HG03521 (cell line): ENCODE results near the gene AVPR1A.
"Not testable (repeated sequence)": the region's sequence is repeated elsewhere in the genome, so short reads cannot be mapped to it uniquely, and the experiment has no call there.

Experiments used
- ATAC-seq: cut with Tn5 transposase; IDR thresholded peaks from one replicate; pipeline ENCODE4 v1.9.1; 2021; ENCODE audit warnings: mild to moderate bottlenecking, moderate library complexity; ENCODE audit not compliant: unreplicated experiment

The AVPR1A gene

GRCh38 chr12:63150713-63151622 is at the start of gene AVPR1A:
Gene AVPR1A, minus strand, starts transcription at chr12:63151201. Its CDS starts 365 bp downstream, at chr12:63150836.
- no peak for ATAC-seq

GRCh38 chr12:63196168-63196567 is 45.2 kb upstream of the AVPR1A start:
- ATAC-seq, result no peak

- ATAC-seq, result no peak
Observed at GRCh38 chr12:63179224-63179623, 28.2 kb upstream of the AVPR1A start.

GRCh38 chr12:63170321-63170720 is 19.3 kb upstream of the AVPR1A start:
- ATAC-seq, result no peak

- ATAC-seq, result not testable (repeated sequence)
Observed at GRCh38 chr12:63167741-63168140, 16.7 kb upstream of the AVPR1A start.

- no peak for ATAC-seq
Observed at GRCh38 chr12:63164911-63165310, 13.9 kb upstream of the AVPR1A start.

- ATAC-seq, result no peak
Observed at GRCh38 chr12:63163541-63163940, 12.5 kb upstream of the AVPR1A start.

- no peak for ATAC-seq
Observed at GRCh38 chr12:63155375-63155774, 4.4 kb upstream of the AVPR1A start.

- ATAC-seq, result no peak
Observed at GRCh38 chr12:63154560-63154959, 3.6 kb upstream of the AVPR1A start.

- ATAC-seq, result no peak
Observed at GRCh38 chr12:63152321-63152700, 1.3 kb upstream of the AVPR1A start.

GRCh38 chr12:63151623-63152320 is 771 bp upstream of the AVPR1A start:
- ATAC-seq, result no peak

GRCh38 chr12:63149909-63150712 is 890 bp downstream of the AVPR1A start:
- ATAC-seq, result no peak

GRCh38 chr12:63144556-63144955 is 6.4 kb downstream of the AVPR1A start:
- ATAC-seq, result no peak

GRCh38 chr12:63138488-63138887 is 12.5 kb downstream of the AVPR1A start:
- no peak for ATAC-seq

GRCh38 chr12:63133981-63134380 is 17.0 kb downstream of the AVPR1A start:
- ATAC-seq, result no peak

GRCh38 chr12:63132201-63132600 is 18.8 kb downstream of the AVPR1A start:
- no peak for ATAC-seq

- no peak for ATAC-seq
Observed at GRCh38 chr12:63129927-63130326, 21.1 kb downstream of the AVPR1A start.

- ATAC-seq, result no peak
Observed at GRCh38 chr12:63124778-63125177, 26.2 kb downstream of the AVPR1A start.

- no peak for ATAC-seq
Observed at GRCh38 chr12:63103494-63104131, 47.4 kb downstream of the AVPR1A start.

GRCh38 chr12:63101920-63102319 is 49.1 kb downstream of the AVPR1A start:
- no peak for ATAC-seq

GRCh38 chr12:63098851-63099250 is 52.1 kb downstream of the AVPR1A start:
- ATAC-seq, result no peak
